ENCODE measurements around the gene USP20. TPM values are rescaled to one million over a fixed set of nuclear protein-coding genes. Genes with fewer than 3 reads are reported as not detected.

USP20 gene
- total RNA-seq, 1 donor from 2014 or later: 3.7 TPM

DNA sequence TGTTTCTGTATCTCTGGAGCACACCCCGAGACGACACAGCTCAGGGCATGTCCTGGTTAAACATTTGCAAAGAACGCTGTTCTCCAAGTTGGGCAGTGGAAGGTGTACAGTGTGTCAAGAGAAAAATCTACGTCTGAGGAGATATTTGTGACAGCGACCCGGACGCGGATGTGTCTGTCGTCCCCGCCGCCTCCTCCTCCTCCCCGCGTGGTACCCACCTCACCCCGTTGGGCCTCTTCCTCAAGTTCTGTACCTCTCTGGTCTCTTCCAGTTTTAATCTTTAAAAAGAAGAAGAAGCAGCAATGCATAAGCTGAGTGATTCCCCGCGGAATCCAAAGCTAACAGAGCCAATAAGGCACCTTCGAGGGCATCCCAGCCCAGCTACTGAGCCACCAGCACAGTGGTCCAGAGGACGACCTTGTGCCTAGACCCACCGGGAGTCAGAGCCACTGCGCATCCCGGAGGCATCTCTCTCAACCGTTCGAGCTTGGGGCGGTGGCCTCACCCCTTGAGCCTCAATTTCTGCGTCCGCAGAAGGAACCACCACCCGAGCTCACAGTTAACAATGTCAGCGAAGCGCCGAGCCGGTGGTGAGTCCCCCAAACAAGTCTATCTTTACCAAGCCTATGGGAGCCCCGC, 650 bp upstream of the USP20 start:
- peak overlapping the region; percentile 91 to 95 (median 94) for H3K9ac ChIP-seq (ENCODE audit: low read depth in 1 of 3, low read length in 3 of 3)
- H3K4me3 ChIP-seq (ENCODE audit: low read length in 3 of 3): peak overlapping the region; percentile 91 to 100 (median 99)
- H3K9me3 ChIP-seq (ENCODE audit: control insufficient read depth in 3 of 3, low read length in 3 of 3): no peaks in the 10 kb centered on the region
- H3K36me3 ChIP-seq (ENCODE audit: control insufficient read depth in 3 of 3, insufficient read depth in 3 of 3, low read length in 3 of 3): peaks cover 26 to 40% (median 37%) of the 10 kb centered on the region in 3 donors
- peak overlapping the region; percentile 81 for H3K27ac ChIP-seq (ENCODE audit: low read depth, low read length)
- H3K27me3 ChIP-seq (ENCODE audit: control insufficient read depth in 3 of 3, insufficient read depth in 3 of 3, low read length in 3 of 3): no peaks in the 10 kb centered on the region
- H3K4me1 ChIP-seq (ENCODE audit: control insufficient read depth in 3 of 3, insufficient read depth in 3 of 3, low read length in 3 of 3): peaks cover 22 to 39% (median 23%) of the 10 kb centered on the region in 3 donors

DNA sequence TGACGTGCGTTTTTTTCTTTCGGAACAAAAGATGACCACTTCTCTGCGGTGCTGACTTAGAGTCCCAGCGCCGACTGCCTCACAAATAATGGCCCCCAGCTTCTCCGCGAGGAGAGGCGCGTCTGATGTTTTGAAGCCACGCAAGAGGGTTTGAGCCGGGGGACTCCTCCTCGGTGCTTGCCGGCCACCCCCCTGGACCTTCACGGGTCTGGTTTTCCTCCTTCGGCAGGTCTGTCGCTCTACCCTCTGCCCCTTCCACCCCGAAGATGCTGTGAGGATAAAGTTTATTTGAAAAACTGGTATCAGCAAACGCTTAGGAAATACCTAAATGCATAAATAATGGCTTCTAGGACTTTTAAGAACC, 584 bp downstream of the USP20 start:
- peak overlapping the region; percentile 85 to 95 (median 91) for H3K9ac ChIP-seq (ENCODE audit: low read depth in 1 of 3, low read length in 3 of 3)
- peaks cover 16 to 30% (median 28%) of the 10 kb centered on the region in 3 donors for H3K36me3 ChIP-seq (ENCODE audit: control insufficient read depth in 3 of 3, insufficient read depth in 3 of 3, low read length in 3 of 3)
- no peaks in the 10 kb centered on the region for H3K9me3 ChIP-seq (ENCODE audit: control insufficient read depth in 3 of 3, low read length in 3 of 3)
- H3K4me3 ChIP-seq (ENCODE audit: low read length in 3 of 3): peak overlapping the region; percentile 82 to 99 (median 91)
- peak overlapping the region; percentile 81 for H3K27ac ChIP-seq (ENCODE audit: low read depth, low read length)
- no peaks in the 10 kb centered on the region for H3K27me3 ChIP-seq (ENCODE audit: control insufficient read depth in 3 of 3, insufficient read depth in 3 of 3, low read length in 3 of 3)
- peaks cover 22 to 41% (median 24%) of the 10 kb centered on the region in 3 donors for H3K4me1 ChIP-seq (ENCODE audit: control insufficient read depth in 3 of 3, insufficient read depth in 3 of 3, low read length in 3 of 3)

DNA sequence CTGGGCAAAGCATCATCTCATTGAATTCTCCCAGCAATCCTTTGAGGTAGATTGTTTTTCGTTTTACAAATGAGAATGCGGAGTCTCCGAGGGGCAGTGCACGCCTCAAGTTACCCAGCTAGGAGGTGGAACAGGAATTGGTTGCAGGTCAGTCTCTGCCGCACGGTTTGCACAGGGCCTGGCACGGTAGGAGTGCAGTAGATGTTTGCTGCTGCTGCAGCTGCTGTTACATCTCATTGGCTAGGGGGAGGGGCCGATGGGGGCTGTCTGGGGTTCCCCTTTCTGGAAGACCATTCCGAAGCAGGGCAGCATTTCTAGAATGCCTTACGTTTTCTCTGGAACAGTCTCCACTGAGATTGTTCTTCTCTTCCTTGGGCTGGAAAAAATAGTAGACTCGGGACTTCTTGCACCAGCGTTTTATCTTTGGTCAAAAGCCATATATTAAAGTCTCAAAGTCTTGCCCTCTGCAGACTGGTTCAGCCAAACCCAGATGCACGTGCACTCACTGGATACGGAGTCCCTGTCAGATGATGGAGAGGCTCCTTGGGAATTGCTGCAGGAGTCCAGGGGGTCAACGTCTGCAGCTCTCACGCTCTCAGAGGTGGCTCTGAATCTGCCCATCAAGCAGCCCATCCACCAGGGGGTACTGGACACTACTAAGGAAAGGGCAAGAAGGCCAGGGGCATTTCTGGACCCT, 1.2 kb downstream of the USP20 start:
- H3K4me1 ChIP-seq (ENCODE audit: control insufficient read depth in 3 of 3, insufficient read depth in 3 of 3, low read length in 3 of 3): peaks cover 22 to 41% (median 24%) of the 10 kb centered on the region in 3 donors
- peak overlapping the region; percentile 85 to 95 (median 91) for H3K9ac ChIP-seq (ENCODE audit: low read depth in 1 of 3, low read length in 3 of 3)
- H3K9me3 ChIP-seq (ENCODE audit: control insufficient read depth in 3 of 3, low read length in 3 of 3): no peaks in the 10 kb centered on the region
- H3K36me3 ChIP-seq (ENCODE audit: control insufficient read depth in 3 of 3, insufficient read depth in 3 of 3, low read length in 3 of 3): peaks cover 15 to 26% (median 25%) of the 10 kb centered on the region in 3 donors
- H3K27ac ChIP-seq (ENCODE audit: low read depth, low read length): peak overlapping the region; percentile 81
- no peaks in the 10 kb centered on the region for H3K27me3 ChIP-seq (ENCODE audit: control insufficient read depth in 3 of 3, insufficient read depth in 3 of 3, low read length in 3 of 3)
- peak overlapping the region; percentile 82 to 99 (median 91) for H3K4me3 ChIP-seq (ENCODE audit: low read length in 3 of 3)

DNA sequence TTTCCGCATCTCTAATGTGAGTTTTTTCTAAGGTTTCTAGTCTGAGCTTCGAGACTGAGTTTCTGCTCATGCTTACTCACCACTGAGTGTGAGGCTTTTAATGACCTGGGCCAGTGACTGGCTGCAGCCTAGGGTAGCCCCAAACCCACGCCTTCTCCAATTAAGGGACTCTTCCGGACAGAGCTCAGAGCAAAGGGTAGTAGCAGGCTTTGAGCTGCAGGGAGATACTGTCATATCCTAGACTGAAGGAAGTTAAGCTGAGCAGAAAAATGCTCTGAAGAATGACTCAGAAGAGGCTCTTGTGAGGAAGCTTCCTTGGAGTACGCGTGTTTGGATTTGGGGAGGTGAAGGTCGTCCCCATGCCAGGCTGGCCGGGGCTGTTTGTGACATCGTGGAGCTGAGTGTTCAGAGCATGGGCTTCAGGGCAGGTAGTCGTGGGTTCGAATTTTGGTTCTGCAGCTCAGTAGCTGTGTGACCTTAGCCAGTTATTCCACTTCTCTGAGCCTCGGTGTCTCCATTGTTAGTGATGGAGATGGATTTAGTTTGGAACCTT, 3.5 kb downstream of the USP20 start:
- H3K36me3 ChIP-seq (ENCODE audit: control insufficient read depth in 3 of 3, insufficient read depth in 3 of 3, low read length in 3 of 3): peaks cover 7 to 12% (median 8%) of the 10 kb centered on the region in 3 donors
- H3K9me3 ChIP-seq (ENCODE audit: control insufficient read depth in 3 of 3, low read length in 3 of 3): no peaks in the 10 kb centered on the region
- H3K27ac ChIP-seq (ENCODE audit: low read depth, low read length): no peak overlapping the region
- H3K4me1 ChIP-seq (ENCODE audit: control insufficient read depth in 3 of 3, insufficient read depth in 3 of 3, low read length in 3 of 3): peaks cover 22 to 39% (median 24%) of the 10 kb centered on the region in 3 donors
- no peak overlapping the region for H3K4me3 ChIP-seq (ENCODE audit: low read length in 3 of 3)
- H3K9ac ChIP-seq (ENCODE audit: low read depth in 1 of 3, low read length in 3 of 3): peak overlapping the region in 1 of 3 donors; percentile 1
- H3K27me3 ChIP-seq (ENCODE audit: control insufficient read depth in 3 of 3, insufficient read depth in 3 of 3, low read length in 3 of 3): no peaks in the 10 kb centered on the region

DNA sequence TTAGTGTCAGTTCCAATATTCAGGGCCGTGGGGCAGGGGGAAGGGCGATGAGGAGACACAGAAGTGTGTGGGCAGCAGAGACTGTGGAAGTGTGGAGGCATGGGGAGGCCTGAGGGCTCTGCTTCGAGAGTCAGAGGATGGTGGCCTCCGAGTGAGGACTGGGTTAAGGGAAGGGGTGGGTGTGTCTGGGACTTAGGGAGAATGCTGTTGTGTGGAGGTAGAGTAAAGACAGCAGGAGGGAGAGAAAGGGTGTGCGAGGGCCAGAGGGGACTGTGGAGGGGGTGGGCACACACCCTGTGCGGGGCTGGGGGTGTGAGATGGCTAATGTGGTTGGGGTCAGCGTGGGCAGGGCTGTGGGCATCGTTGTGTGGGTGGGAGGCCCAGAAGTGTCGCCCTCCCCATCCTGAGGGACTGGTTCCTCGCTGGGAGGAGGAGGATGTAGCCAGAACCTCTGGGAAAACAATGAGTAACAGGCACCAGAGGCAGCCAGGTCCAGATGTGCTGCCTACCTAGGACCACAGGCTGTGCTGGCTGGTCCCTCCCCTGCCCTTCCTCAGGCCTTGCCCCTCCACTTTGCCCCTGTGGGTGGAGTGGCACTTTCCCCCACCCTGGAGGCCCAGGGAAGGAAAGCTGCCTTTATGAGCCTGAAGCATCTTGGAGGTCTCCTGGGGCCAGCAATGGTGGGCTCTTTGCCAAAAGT, 4.2 kb downstream of the USP20 start:
- peaks cover 7 to 12% (median 8%) of the 10 kb centered on the region in 3 donors for H3K36me3 ChIP-seq (ENCODE audit: control insufficient read depth in 3 of 3, insufficient read depth in 3 of 3, low read length in 3 of 3)
- peaks cover 17 to 33% (median 18%) of the 10 kb centered on the region in 3 donors for H3K4me1 ChIP-seq (ENCODE audit: control insufficient read depth in 3 of 3, insufficient read depth in 3 of 3, low read length in 3 of 3)
- no peaks in the 10 kb centered on the region for H3K9me3 ChIP-seq (ENCODE audit: control insufficient read depth in 3 of 3, low read length in 3 of 3)
- no peaks in the 10 kb centered on the region for H3K27me3 ChIP-seq (ENCODE audit: control insufficient read depth in 3 of 3, insufficient read depth in 3 of 3, low read length in 3 of 3)
- H3K4me3 ChIP-seq (ENCODE audit: low read length in 3 of 3): no peak overlapping the region
- no peak overlapping the region for H3K27ac ChIP-seq (ENCODE audit: low read depth, low read length)
- peak overlapping the region in 1 of 3 donors; percentile 1 for H3K9ac ChIP-seq (ENCODE audit: low read depth in 1 of 3, low read length in 3 of 3)

DNA sequence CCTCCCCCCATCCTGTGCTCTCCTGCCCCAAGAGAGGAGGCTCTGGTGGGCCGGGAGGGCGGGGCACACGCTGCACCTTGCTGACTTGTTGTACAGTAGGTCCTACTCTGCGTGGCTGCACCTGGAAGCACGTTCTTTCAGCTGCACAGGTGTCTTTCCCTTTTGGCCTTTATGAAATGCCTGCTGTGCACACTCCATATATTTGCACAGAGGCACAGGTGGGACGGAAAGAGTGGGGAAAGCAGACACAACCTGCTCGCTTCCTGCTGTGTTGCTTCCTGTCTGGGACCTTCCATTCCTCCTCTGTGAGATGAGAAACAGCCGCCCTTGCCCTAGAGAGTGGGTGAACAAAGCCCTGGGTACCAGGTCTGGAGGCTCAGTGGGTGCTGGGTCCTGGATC, 4.8 kb downstream of the USP20 start:
- peaks cover 4 to 12% (median 7%) of the 10 kb centered on the region in 3 donors for H3K36me3 ChIP-seq (ENCODE audit: control insufficient read depth in 3 of 3, insufficient read depth in 3 of 3, low read length in 3 of 3)
- H3K4me1 ChIP-seq (ENCODE audit: control insufficient read depth in 3 of 3, insufficient read depth in 3 of 3, low read length in 3 of 3): peaks cover 13 to 28% (median 16%) of the 10 kb centered on the region in 3 donors
- no peak overlapping the region for H3K9ac ChIP-seq (ENCODE audit: low read depth in 1 of 3, low read length in 3 of 3)
- H3K27me3 ChIP-seq (ENCODE audit: control insufficient read depth in 3 of 3, insufficient read depth in 3 of 3, low read length in 3 of 3): no peaks in the 10 kb centered on the region
- H3K4me3 ChIP-seq (ENCODE audit: low read length in 3 of 3): no peak overlapping the region
- no peak overlapping the region for H3K27ac ChIP-seq (ENCODE audit: low read depth, low read length)
- no peaks in the 10 kb centered on the region for H3K9me3 ChIP-seq (ENCODE audit: control insufficient read depth in 3 of 3, low read length in 3 of 3)

DNA sequence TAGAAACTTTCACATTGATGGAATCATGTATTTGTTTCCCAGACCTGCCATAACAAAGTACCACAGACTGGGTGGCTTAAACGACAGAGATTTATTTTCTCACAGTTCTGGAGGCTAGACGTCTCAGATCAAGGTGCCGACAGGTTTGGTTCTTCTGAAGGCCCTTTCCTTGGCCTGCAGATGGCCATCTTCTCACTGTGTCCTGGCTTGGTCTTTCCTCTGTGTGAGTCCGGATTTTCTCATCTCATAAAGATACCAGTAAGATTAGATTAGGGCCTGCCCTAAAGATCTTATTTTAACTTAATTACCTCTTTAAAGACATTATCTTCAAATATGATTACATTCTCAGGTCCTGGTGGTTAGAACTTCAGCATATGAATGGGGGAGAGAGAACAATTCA, 5.8 kb downstream of the USP20 start:
- H3K9me3 ChIP-seq (ENCODE audit: control insufficient read depth in 3 of 3, low read length in 3 of 3): no peaks in the 10 kb centered on the region
- peaks cover 12 to 23% (median 13%) of the 10 kb centered on the region in 3 donors for H3K4me1 ChIP-seq (ENCODE audit: control insufficient read depth in 3 of 3, insufficient read depth in 3 of 3, low read length in 3 of 3)
- H3K27ac ChIP-seq (ENCODE audit: low read depth, low read length): no peak overlapping the region
- no peak overlapping the region for H3K4me3 ChIP-seq (ENCODE audit: low read length in 3 of 3)
- no peak overlapping the region for H3K9ac ChIP-seq (ENCODE audit: low read depth in 1 of 3, low read length in 3 of 3)
- H3K27me3 ChIP-seq (ENCODE audit: control insufficient read depth in 3 of 3, insufficient read depth in 3 of 3, low read length in 3 of 3): no peaks in the 10 kb centered on the region
- H3K36me3 ChIP-seq (ENCODE audit: control insufficient read depth in 3 of 3, insufficient read depth in 3 of 3, low read length in 3 of 3): peaks cover 4 to 12% (median 7%) of the 10 kb centered on the region in 3 donors

DNA sequence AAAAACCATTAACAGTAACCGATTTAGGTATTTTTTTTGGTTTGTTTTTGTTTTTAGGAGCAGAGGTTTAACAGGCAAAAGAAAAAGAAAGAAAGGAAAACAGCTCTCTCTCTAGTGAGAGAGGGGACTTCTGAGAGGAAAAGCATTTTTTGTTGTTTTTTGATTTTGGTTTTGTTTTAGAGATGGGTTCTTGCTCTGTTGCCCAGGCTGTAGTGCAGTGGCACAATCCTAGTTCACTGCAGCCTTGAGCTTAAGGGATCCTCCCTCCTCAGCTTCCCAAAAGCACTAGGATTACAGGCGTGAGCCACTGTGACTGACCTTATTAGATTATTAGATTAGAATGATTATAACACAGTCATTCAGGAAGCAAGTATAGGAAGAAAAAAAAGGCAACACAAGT, 10.1 kb downstream of the USP20 start:
- Histone ChIP-seq H3K4me1 (ENCODE audit: control insufficient read depth in 3 of 3, insufficient read depth in 3 of 3, low read length in 3 of 3) (no peaks in the 10 kb centered on the region), H3K27me3 (ENCODE audit: control insufficient read depth in 3 of 3, insufficient read depth in 3 of 3, low read length in 3 of 3) (no peaks in the 10 kb centered on the region), H3K27ac (ENCODE audit: low read depth, low read length) (no peak overlapping the region), H3K36me3 (ENCODE audit: control insufficient read depth in 3 of 3, insufficient read depth in 3 of 3, low read length in 3 of 3) (peaks cover 2 to 6% (median 5%) of the 10 kb centered on the region in 3 donors), H3K9ac (ENCODE audit: low read depth in 1 of 3, low read length in 3 of 3) (no peak overlapping the region), H3K4me3 (ENCODE audit: low read length in 3 of 3) (no peak overlapping the region), H3K9me3 (ENCODE audit: control insufficient read depth in 3 of 3, low read length in 3 of 3) (no peaks in the 10 kb centered on the region)

DNA sequence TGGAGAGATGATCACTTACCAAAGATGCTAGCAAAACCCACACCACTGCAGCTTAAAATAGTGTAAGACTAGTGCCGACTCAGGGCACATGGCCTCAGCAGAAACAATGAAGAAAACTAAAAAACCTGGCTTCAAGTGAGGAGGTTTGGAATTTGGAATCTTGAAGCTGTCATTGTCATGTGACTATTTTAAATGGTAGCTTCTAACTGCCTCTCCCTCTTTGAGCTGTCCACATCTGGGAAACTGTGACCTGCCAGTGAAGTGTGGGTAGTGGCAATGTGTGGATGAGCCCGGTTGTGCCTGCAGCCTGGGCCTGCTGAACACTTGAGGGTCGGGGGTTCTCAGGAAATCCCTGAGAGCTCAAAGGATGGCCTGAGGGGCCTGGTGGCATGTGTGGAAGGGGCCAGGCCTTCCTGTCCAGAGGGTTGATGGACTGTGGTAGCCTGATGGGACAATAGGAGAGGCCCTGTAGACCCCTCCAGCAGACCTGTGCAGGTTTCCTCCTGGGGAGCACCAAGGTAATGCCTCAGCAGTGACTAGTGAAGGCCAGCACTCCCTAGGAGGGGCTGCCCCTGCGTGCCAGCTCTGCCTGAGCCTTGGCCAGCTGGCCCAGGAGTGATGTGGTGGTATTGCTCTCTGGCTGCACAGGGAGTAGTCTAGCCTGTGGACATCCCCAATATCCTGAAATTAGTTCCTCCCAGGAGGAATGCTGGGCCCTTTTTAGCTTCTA, 13.6 kb downstream of the USP20 start:
- no peak overlapping the region for H3K4me3 ChIP-seq (ENCODE audit: low read length in 3 of 3)
- peaks cover 24 to 34% (median 29%) of the 10 kb centered on the region in 3 donors for H3K36me3 ChIP-seq (ENCODE audit: control insufficient read depth in 3 of 3, insufficient read depth in 3 of 3, low read length in 3 of 3)
- H3K9ac ChIP-seq (ENCODE audit: low read depth in 1 of 3, low read length in 3 of 3): no peak overlapping the region
- no peak overlapping the region for H3K27ac ChIP-seq (ENCODE audit: low read depth, low read length)
- no peaks in the 10 kb centered on the region for H3K9me3 ChIP-seq (ENCODE audit: control insufficient read depth in 3 of 3, low read length in 3 of 3)
- no peaks in the 10 kb centered on the region for H3K27me3 ChIP-seq (ENCODE audit: control insufficient read depth in 3 of 3, insufficient read depth in 3 of 3, low read length in 3 of 3)
- H3K4me1 ChIP-seq (ENCODE audit: control insufficient read depth in 3 of 3, insufficient read depth in 3 of 3, low read length in 3 of 3): no peaks in the 10 kb centered on the region

All from skeletal muscle tissue (tissue), 4 donors.